GM23338 (cell line): ENCODE measurements around the gene DCAF6. TPM values are rescaled to one million over a fixed set of nuclear protein-coding genes. Genes with fewer than 3 reads are reported as not detected.

Experiments used
- ATAC-seq: fragments of 200-7000 bp; cut with Tn5 transposase; 3 replicates; pipeline ENCODE4 v1.9.1; 2020
- DNase-seq: peaks from one replicate; pipeline ENCODE4 v3.0.0-alpha.2; 2015; ENCODE audit warnings: low spot score
- H2AFZ ChIP-seq: fragments of 200-600 bp; sonication (generic); 2 replicates; pipeline ENCODE4 v1.8.0; 2016; ENCODE audit warnings: antibody characterized with exemption, mild to moderate bottlenecking, moderate library complexity
- H3F3A ChIP-seq: fragments of 200-600 bp; sonication (generic); replicated peaks from 2 replicates; pipeline ENCODE4 v1.8.0; 2017; ENCODE audit warnings: antibody characterized with exemption, mixed run types, low read depth
- H3K27ac ChIP-seq: fragments of 200-600 bp; sonication (generic); 2 replicates; pipeline ENCODE4 v1.6.1; 2016; ENCODE audit warnings: low read depth
- H3K27me3 ChIP-seq: fragments of 200-600 bp; sonication (generic); 2 replicates; pipeline ENCODE4 v1.8.0; 2016; ENCODE audit warnings: mild to moderate bottlenecking, mixed run types, moderate library complexity; ENCODE audit not compliant: insufficient read depth
- H3K36me3 ChIP-seq: fragments of 200-600 bp; sonication (generic); 2 replicates; pipeline ENCODE4 v1.8.0; 2016; ENCODE audit warnings: mild to moderate bottlenecking; ENCODE audit not compliant: insufficient read depth
- H3K4me1 ChIP-seq: fragments of 200-600 bp; sonication (generic); 2 replicates; pipeline ENCODE4 v1.8.0; 2016; ENCODE audit warnings: mild to moderate bottlenecking, moderate library complexity; ENCODE audit not compliant: insufficient read depth
- H3K4me2 ChIP-seq: fragments of 200-600 bp; sonication (generic); 2 replicates; pipeline ENCODE4 v1.7.1; 2017; ENCODE audit warnings: mixed run types
- H3K4me3 ChIP-seq: fragments of 200-600 bp; sonication (generic); 2 replicates; pipeline ENCODE4 v1.6.1; 2016; ENCODE audit warnings: mixed run types
- H3K79me2 ChIP-seq: fragments of 200-600 bp; sonication (generic); replicated peaks from 2 replicates; pipeline ENCODE4 v1.8.0; 2017; ENCODE audit warnings: mild to moderate bottlenecking; ENCODE audit not compliant: insufficient read depth
- H3K9me2 ChIP-seq: fragments of 200-600 bp; sonication (generic); 2 replicates; pipeline ENCODE4 v1.8.0; 2017; ENCODE audit not compliant: insufficient read depth
- H4K20me1 ChIP-seq: fragments of 200-600 bp; sonication (generic); replicated peaks from 2 replicates; pipeline ENCODE4 v1.8.0; 2017; ENCODE audit warnings: mild to moderate bottlenecking; ENCODE audit not compliant: insufficient read depth
- H3K27ac Mint-ChIP-seq: 2 replicates; pipeline ENCODE4 v1.8.0; 2020; ENCODE audit warnings: inconsistent platforms, mild to moderate bottlenecking, moderate library complexity, mixed read lengths
- H3K27me3 Mint-ChIP-seq: 3 replicates; pipeline ENCODE4 v1.8.0; 2022; ENCODE audit warnings: low read depth, mild to moderate bottlenecking, moderate library complexity, mixed read lengths, inconsistent platforms; ENCODE audit not compliant: insufficient read depth, poor library complexity
- H3K36me3 Mint-ChIP-seq: 3 replicates; pipeline ENCODE4 v1.8.0; 2021; ENCODE audit warnings: low read depth, mild to moderate bottlenecking, inconsistent platforms, moderate library complexity, mixed read lengths
- H3K4me1 Mint-ChIP-seq: 3 replicates; pipeline ENCODE4 v1.8.0; 2020; ENCODE audit warnings: mild to moderate bottlenecking, inconsistent platforms, mixed read lengths
- H3K4me3 Mint-ChIP-seq: 3 replicates; pipeline ENCODE4 v1.8.0; 2021; ENCODE audit warnings: moderate library complexity, mild to moderate bottlenecking, inconsistent platforms, mixed read lengths
- H3K9me3 Mint-ChIP-seq: 3 replicates; pipeline ENCODE4 v1.8.0; 2020; ENCODE audit warnings: moderate library complexity, mild to moderate bottlenecking, inconsistent platforms, mixed read lengths
- CREB1 ChIP-seq: fragments of 250-450 bp; sonication (Bioruptor Pico); IDR thresholded peaks from 2 replicates; pipeline ENCODE4 v1.5.0; 2020; ENCODE audit warnings: low read depth, mild to moderate bottlenecking, moderate library complexity
- EZH2 ChIP-seq: fragments of 200-600 bp; sonication (generic); IDR thresholded peaks from one replicate; pipeline ENCODE4 v1.8.0; 2017; ENCODE audit warnings: antibody characterized with exemption, mild to moderate bottlenecking, low read depth; ENCODE audit not compliant: unreplicated experiment
- EZH2phosphoT487 ChIP-seq: fragments of 200-600 bp; sonication (generic); IDR thresholded peaks from one replicate; pipeline ENCODE4 v1.8.1; 2018; ENCODE audit warnings: antibody characterized with exemption; ENCODE audit not compliant: unreplicated experiment
- JUNB ChIP-seq: IDR thresholded peaks from one replicate; pipeline ENCODE4 v1.6.1; 2016; ENCODE audit warnings: antibody characterized with exemption; ENCODE audit not compliant: unreplicated experiment
- NANOG ChIP-seq: IDR thresholded peaks from 2 replicates; pipeline ENCODE4 v1.6.1; 2016; ENCODE audit warnings: antibody characterized with exemption, borderline replicate concordance
- POLR2AphosphoS5 ChIP-seq: IDR thresholded peaks from 2 replicates; pipeline ENCODE4 v1.6.1; 2016; ENCODE audit warnings: antibody characterized with exemption, low read depth
- STAT1 ChIP-seq: IDR thresholded peaks from one replicate; pipeline ENCODE4 v1.6.1; 2016; ENCODE audit warnings: antibody characterized with exemption; ENCODE audit not compliant: unreplicated experiment
- ZNF114 ChIP-seq: fragments of 250-450 bp; sonication (Bioruptor Pico); IDR thresholded peaks from 2 replicates; pipeline ENCODE4 v1.5.0; 2020; ENCODE audit warnings: mild to moderate bottlenecking, moderate library complexity
- ZNF331 ChIP-seq: fragments of 250-450 bp; sonication (Bioruptor Pico); IDR thresholded peaks from 2 replicates; pipeline ENCODE4 v1.5.0; 2020; ENCODE audit warnings: low read depth, mild to moderate bottlenecking, moderate library complexity
- polyA plus RNA-seq: library from polyadenylated mRNA; unstranded; fragments of >200 nt; fragmentation: Nextera tagmentation; extraction: Ambion mirVana; gene quantifications from 2 replicates; pipeline ENCODE4 v1.2.1, GENCODE V29; 2016
- total RNA-seq: library from RNA; depleted of rRNA; stranded (reverse); fragments of >200 nt; shearing (Covaris generic); gene quantifications from 2 replicates; pipeline ENCODE4 v1.2.3, GENCODE V29; 2014
- TF ChIP-seq, protein P1 (sequence below): IDR thresholded peaks from 2 replicates; pipeline ENCODE4 v1.6.1; 2016; ENCODE audit warnings: antibody characterized with exemption
- TF ChIP-seq, protein P2 (sequence below), 2 experiments: fragments of 200-600 bp in 1 of 2; sonication (generic) in 1 of 2; conservative IDR thresholded peaks; 2 replicates each; pipeline versions ENCODE4 v1.5.1 to v1.6.1; 2016 to 2017; ENCODE audit warnings: antibody characterized with exemption in 2 of 2, low read depth in 2 of 2, mild to moderate bottlenecking in 2 of 2, moderate library complexity in 1 of 2
- TF ChIP-seq, protein P3 (sequence below): fragments of 250-450 bp; sonication (Bioruptor Pico); IDR thresholded peaks from 2 replicates; pipeline ENCODE4 v1.5.0; 2020; ENCODE audit warnings: mild to moderate bottlenecking, moderate library complexity

Gene DCAF6
- total and polyA plus RNA-seq, 2 experiments from 2014 or later = 18.6 to 27.3 TPM

DNA sequence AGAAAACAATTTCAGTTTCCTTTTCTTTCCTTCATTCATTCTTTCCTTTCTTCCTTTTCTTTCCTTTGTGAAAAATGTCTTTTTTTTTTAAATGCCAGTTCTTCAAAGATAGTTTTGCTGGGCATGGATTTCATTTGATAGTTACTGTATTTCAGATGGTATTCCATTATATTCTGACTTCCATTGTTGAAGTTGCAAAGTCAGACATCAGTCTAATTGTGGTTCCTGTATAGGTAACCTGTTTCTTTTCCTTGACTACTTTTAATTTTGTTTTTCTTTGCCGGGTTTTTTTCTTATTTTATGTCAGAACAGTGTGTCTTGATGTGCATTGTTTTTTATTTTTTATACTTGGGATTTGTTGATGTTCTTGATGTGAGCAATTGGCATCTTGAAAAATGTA is 40.8 kb downstream of the DCAF6 start:
- no peaks in the 10 kb centered on the region for H3F3A ChIP-seq
- H3K36me3 ChIP-seq = peaks cover 17% of the 10 kb centered on the region; the same call in 1 of the 2 replicates
- DNase-seq (no peak), ATAC-seq (no peak)
- no peak overlapping the region for H3K4me3 ChIP-seq
- H4K20me1 ChIP-seq = no peaks in the 10 kb centered on the region
- no peak overlapping the region for H3K4me3 Mint-ChIP-seq
- no peaks in the 10 kb centered on the region for H3K9me3 Mint-ChIP-seq
- no peak overlapping the region for H3K27ac ChIP-seq
- no peak overlapping the region for H2AFZ ChIP-seq
- peaks cover 37% of the 10 kb centered on the region for H3K79me2 ChIP-seq
- H3K4me1 Mint-ChIP-seq = no peaks in the 10 kb centered on the region
- no peaks in the 10 kb centered on the region for H3K27me3 Mint-ChIP-seq
- H3K9me2 ChIP-seq = no peaks in the 10 kb centered on the region
- H3K36me3 Mint-ChIP-seq = peaks cover 29% of the 10 kb centered on the region; the same call in 2 of the 3 replicates
- no peak overlapping the region for H3K4me2 ChIP-seq
- H3K27me3 ChIP-seq = no peaks in the 10 kb centered on the region
- H3K27ac Mint-ChIP-seq = no peak overlapping the region
- TF ChIP-seq, protein P1, sequence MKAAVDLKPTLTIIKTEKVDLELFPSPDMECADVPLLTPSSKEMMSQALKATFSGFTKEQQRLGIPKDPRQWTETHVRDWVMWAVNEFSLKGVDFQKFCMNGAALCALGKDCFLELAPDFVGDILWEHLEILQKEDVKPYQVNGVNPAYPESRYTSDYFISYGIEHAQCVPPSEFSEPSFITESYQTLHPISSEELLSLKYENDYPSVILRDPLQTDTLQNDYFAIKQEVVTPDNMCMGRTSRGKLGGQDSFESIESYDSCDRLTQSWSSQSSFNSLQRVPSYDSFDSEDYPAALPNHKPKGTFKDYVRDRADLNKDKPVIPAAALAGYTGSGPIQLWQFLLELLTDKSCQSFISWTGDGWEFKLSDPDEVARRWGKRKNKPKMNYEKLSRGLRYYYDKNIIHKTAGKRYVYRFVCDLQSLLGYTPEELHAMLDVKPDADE = no peak
- no peak for TF ChIP-seq POLR2AphosphoS5
- no peak for TF ChIP-seq JUNB
- no peak for TF ChIP-seq ZNF114 (CRISPR knock-in tag)
- TF ChIP-seq STAT1 = no peak
- no peak for TF ChIP-seq ZNF331 (CRISPR knock-in tag)
- TF ChIP-seq CREB1 (CRISPR knock-in tag) = no peak
- TF ChIP-seq, protein P2, sequence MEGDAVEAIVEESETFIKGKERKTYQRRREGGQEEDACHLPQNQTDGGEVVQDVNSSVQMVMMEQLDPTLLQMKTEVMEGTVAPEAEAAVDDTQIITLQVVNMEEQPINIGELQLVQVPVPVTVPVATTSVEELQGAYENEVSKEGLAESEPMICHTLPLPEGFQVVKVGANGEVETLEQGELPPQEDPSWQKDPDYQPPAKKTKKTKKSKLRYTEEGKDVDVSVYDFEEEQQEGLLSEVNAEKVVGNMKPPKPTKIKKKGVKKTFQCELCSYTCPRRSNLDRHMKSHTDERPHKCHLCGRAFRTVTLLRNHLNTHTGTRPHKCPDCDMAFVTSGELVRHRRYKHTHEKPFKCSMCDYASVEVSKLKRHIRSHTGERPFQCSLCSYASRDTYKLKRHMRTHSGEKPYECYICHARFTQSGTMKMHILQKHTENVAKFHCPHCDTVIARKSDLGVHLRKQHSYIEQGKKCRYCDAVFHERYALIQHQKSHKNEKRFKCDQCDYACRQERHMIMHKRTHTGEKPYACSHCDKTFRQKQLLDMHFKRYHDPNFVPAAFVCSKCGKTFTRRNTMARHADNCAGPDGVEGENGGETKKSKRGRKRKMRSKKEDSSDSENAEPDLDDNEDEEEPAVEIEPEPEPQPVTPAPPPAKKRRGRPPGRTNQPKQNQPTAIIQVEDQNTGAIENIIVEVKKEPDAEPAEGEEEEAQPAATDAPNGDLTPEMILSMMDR (conservative IDR thresholded peaks at IDR 0.05; ENCODE audit: low read depth in 2 of 2) = no peak
- TF ChIP-seq EZH2phosphoT487 = no peak
- TF ChIP-seq EZH2 = no peak
- TF ChIP-seq, protein P3, sequence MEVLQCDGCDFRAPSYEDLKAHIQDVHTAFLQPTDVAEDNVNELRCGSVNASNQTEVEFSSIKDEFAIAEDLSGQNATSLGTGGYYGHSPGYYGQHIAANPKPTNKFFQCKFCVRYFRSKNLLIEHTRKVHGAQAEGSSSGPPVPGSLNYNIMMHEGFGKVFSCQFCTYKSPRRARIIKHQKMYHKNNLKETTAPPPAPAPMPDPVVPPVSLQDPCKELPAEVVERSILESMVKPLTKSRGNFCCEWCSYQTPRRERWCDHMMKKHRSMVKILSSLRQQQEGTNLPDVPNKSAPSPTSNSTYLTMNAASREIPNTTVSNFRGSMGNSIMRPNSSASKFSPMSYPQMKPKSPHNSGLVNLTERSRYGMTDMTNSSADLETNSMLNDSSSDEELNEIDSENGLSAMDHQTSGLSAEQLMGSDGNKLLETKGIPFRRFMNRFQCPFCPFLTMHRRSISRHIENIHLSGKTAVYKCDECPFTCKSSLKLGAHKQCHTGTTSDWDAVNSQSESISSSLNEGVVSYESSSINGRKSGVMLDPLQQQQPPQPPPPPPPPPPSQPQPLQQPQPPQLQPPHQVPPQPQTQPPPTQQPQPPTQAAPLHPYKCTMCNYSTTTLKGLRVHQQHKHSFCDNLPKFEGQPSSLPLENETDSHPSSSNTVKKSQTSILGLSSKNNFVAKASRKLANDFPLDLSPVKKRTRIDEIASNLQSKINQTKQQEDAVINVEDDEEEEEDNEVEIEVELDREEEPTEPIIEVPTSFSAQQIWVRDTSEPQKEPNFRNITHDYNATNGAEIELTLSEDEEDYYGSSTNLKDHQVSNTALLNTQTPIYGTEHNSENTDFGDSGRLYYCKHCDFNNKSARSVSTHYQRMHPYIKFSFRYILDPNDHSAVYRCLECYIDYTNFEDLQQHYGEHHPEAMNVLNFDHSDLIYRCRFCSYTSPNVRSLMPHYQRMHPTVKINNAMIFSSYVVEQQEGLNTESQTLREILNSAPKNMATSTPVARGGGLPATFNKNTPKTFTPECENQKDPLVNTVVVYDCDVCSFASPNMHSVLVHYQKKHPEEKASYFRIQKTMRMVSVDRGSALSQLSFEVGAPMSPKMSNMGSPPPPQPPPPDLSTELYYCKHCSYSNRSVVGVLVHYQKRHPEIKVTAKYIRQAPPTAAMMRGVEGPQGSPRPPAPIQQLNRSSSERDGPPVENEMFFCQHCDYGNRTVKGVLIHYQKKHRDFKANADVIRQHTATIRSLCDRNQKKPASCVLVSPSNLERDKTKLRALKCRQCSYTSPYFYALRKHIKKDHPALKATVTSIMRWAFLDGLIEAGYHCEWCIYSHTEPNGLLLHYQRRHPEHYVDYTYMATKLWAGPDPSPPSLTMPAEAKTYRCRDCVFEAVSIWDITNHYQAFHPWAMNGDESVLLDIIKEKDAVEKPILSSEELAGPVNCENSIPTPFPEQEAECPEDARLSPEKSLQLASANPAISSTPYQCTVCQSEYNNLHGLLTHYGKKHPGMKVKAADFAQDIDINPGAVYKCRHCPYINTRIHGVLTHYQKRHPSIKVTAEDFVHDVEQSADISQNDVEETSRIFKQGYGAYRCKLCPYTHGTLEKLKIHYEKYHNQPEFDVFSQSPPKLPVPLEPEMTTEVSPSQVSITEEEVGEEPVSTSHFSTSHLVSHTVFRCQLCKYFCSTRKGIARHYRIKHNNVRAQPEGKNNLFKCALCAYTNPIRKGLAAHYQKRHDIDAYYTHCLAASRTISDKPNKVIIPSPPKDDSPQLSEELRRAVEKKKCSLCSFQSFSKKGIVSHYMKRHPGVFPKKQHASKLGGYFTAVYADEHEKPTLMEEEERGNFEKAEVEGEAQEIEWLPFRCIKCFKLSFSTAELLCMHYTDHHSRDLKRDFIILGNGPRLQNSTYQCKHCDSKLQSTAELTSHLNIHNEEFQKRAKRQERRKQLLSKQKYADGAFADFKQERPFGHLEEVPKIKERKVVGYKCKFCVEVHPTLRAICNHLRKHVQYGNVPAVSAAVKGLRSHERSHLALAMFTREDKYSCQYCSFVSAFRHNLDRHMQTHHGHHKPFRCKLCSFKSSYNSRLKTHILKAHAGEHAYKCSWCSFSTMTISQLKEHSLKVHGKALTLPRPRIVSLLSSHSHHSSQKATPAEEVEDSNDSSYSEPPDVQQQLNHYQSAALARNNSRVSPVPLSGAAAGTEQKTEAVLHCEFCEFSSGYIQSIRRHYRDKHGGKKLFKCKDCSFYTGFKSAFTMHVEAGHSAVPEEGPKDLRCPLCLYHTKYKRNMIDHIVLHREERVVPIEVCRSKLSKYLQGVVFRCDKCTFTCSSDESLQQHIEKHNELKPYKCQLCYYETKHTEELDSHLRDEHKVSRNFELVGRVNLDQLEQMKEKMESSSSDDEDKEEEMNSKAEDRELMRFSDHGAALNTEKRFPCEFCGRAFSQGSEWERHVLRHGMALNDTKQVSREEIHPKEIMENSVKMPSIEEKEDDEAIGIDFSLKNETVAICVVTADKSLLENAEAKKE (CRISPR knock-in tag) = no peak
- no peak for TF ChIP-seq NANOG
- no peaks in the 10 kb centered on the region for H3K4me1 ChIP-seq
